Subcutaneous adipose tissue (tissue), 4 donors: ENCODE measurements around the gene SLC4A3. TPM values are rescaled to one million over a fixed set of nuclear protein-coding genes. Genes with fewer than 3 reads are reported as not detected.

Experiments
- total RNA-seq, 4 donors: library from RNA; depleted of rRNA; stranded (reverse); fragments of >200 nt; gene quantifications; one replicate each; pipeline ENCODE4 v1.1.0, GENCODE V29; 2016
- TF ChIP-seq, protein P1 (sequence below): fragments of 450-650 bp; IDR thresholded peaks from one replicate; pipeline ENCODE4 v1.5.1; 2016; ENCODE audit warnings: low read depth, mild to moderate bottlenecking, control low read depth, antibody characterized with exemption, moderate library complexity

Gene SLC4A3
- total RNA-seq, 4 donors from 2014 or later = 0.65 to 5.7 (median 1.8) TPM

DNA sequence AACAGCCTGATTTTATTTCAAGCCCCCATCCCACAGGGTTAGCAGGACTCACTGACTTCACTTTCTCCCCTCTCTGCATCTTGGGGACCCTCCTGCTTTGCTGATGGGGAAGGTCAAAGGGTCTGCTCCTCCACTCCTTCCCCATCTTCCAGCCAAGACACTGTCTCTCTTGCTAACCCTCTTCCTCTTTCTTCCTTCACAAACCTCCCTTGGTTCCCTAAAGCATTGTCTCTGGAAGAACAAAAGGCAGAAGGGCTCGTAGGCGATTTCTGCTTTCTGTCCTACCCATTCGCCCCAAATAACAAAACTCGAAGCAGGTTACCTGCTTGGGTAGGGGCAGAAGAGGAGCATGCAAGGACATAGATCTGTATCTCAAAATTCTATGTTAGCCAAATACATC is 5.5 kb upstream of the SLC4A3 start:
- TF ChIP-seq, protein P1, sequence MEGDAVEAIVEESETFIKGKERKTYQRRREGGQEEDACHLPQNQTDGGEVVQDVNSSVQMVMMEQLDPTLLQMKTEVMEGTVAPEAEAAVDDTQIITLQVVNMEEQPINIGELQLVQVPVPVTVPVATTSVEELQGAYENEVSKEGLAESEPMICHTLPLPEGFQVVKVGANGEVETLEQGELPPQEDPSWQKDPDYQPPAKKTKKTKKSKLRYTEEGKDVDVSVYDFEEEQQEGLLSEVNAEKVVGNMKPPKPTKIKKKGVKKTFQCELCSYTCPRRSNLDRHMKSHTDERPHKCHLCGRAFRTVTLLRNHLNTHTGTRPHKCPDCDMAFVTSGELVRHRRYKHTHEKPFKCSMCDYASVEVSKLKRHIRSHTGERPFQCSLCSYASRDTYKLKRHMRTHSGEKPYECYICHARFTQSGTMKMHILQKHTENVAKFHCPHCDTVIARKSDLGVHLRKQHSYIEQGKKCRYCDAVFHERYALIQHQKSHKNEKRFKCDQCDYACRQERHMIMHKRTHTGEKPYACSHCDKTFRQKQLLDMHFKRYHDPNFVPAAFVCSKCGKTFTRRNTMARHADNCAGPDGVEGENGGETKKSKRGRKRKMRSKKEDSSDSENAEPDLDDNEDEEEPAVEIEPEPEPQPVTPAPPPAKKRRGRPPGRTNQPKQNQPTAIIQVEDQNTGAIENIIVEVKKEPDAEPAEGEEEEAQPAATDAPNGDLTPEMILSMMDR = no peak

DNA sequence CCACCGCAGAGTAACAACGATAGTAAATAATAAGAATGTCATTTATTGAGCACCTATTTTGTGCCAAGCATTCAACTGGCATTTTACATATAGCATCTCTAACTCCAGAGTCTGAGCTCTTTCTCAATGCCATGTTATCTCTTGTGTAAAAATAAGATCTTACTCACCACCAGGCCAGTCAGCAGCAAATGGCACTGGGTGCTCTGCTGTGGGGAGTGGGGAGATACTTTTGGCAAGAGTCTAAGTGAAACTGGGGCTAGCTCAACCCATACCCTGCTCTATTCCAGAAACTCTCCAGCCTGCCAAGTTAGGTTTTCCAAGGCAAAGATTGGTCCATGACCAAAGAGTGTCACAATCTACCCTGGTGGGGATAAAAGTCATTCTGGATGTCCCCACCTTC is 5.0 kb upstream of the SLC4A3 start:
- TF ChIP-seq, protein P1 = no peak

DNA sequence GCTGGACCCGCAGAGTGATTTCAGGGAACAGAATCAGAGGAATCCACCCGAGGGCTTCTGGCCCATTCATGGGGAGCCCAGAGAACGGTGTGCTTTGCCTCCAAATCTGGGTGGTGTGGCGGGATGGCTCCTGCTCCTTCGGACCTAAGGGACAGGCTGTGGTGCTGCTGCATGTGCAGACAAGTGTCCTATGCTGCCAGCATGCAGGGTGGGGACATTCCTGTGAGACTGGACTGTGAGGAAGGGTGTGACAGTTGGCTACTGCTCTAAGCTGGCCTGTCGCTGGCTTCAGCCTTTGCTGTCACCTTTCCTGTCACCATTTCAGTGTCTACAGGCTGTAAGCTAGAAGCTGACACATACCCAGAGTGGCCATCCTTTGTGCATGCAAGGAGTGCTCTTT is 2.9 kb upstream of the SLC4A3 start:
- TF ChIP-seq, protein P1 = no peak

DNA sequence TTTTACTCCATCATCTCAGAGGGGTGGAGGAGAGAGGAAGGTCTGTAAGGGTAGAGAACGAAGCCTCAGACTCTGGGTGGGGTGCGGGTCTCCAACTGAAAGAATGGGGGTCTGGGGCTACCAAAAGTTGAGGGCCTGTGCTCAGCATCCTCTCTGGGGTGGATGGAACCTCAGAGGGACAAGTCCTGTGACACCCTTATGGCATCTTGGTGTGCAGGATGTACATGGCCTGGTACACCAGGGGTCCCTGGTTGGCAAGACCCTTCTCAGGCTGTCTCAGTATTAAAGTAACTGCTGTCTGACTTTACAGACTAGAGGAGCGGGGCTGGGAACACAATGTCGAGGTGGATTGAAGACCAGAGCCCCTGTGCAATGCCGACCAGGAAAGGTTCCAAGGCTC is 2.3 kb upstream of the SLC4A3 start:
- TF ChIP-seq, protein P1 = no peak

DNA sequence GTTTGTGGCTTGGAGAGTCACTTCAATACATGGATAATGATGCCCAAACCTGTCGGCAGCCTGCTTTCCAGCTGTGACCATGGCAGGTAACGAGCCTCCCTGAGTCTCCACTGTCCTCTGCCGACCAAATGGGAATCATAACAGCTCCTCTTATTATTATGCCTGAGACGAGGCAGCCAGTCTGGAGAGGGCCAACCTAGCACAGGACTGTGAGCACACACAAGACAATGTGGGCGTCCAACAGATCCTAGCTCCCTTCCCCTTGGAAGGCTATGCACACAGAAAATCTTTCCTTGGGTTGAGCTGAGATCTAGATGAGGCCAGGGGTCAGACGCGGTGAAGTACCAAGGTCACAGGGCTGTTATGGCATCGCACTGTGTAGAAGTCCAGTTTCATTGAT is 890 bp upstream of the SLC4A3 start:
- TF ChIP-seq, protein P1 = no peak

DNA sequence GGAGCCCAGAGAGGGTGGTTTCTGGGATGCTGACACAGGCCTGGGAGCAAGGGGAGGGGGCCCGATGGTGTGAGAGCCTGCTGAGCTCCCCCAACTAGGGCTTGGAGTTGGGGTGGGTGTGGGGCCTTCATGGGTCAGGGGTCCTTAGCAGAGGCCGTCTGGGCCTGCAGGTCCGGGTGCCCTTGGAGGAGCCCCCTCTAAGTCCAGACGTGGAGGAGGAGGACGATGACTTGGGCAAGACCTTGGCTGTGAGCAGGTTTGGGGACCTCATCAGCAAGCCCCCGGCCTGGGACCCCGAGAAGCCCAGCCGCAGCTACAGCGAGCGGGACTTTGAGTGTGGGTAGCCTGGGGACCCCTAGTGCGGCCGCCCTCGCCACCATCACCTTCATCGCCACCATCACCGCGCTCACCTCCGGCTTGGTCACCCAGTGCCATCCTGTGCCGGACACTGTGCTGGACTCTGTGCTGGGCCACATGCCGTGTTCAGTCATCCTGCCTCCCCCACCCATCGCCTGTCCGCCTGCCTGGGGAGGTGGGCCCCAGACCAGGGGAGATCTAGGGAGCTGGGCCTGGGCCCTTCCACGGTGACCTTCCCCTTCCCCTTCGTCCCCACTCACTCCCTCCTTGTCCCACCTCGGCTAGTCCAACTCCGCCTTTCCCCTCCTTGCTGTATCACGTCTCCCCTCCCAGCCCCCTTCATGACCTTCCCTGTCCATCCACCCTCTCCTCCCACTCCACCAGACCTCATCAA is 980 bp downstream of the SLC4A3 start:
- TF ChIP-seq, protein P1 = no peak

DNA sequence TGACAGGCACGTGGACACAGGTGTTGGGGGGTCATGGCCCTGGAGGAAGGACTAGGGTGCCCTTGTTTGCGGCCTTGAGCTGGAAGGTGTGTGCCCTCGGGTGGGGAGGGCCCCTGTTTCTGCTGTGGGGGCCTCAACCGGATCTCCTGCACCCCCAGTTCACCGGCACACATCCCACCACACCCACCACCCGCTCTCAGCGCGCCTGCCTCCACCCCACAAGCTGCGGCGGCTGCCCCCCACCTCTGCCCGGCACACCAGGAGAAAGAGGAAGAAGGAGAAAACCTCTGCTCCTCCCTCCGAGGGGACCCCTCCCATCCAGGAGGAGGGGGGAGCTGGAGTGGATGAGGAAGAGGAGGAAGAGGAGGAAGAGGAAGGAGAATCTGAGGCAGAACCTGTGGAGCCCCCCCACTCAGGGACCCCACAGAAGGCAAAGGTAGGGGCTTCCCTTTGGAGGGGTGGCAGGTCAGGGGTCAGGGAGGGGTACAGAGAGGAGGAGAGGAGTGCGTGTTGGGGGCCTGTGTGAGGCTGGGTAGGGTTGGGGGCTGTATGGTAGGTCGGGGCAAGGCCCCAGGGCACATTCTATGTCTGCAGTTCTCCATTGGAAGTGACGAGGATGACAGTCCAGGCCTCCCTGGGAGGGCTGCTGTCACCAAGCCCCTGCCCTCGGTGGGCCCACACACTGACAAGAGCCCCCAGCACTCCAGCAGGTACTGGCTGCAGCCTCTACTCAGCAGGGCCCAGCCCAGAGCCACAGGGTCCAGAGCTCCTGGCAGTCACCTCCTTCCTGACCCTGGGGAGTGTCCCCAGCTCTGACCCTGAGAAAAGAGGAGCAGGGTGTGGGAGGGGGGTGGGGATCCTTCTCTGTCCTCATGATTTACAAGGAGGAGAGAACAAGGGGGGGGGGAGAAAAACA is 1.8 kb downstream of the SLC4A3 start:
- TF ChIP-seq, protein P1 = no peak
